Measurements from ENCODE around the gene RNASEH1.

Gene RNASEH1, protein sequence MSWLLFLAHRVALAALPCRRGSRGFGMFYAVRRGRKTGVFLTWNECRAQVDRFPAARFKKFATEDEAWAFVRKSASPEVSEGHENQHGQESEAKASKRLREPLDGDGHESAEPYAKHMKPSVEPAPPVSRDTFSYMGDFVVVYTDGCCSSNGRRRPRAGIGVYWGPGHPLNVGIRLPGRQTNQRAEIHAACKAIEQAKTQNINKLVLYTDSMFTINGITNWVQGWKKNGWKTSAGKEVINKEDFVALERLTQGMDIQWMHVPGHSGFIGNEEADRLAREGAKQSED

DNA sequence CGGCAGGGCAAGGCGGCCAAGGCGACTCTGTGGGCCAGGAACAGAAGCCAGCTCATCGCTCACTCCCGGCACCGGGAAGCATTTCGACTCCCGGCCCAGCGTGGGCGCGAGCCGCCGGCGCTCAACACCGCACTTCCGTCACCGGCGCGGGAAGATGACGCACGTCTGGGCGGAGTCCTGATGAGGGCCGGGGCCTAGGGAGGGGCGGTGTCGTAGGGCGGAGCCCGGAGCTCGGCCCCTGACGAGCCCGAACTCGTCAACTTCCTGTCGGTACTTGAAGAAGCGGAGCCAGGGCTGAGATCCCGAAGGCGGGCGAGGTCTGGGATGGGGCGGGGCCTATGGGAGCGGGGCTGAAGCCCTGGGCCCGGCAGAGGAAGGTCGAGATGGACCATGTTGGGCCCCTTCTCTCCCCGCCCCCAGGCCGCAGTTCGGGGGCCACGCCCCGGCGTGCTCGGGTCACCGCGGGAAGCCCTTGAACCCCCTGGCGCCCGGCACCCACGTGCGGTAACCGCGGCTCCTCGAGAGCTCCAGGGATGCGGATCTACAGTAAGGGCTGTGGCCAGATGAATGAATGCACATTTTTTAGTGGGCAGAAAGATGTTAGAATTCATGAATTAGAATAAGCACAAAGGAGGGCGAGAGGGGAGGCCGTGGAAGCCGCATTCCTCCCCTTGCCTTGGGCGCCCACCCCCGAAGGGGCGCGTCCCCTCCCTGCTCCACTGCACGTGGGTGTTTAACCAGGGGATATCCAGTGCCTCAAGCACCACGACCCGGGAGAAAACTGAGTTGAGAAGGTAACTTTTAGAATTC is at the start of gene RNASEH1:
TSS of gene RNASEH1 (minus strand) at position 129 of the 810 bp plus-strand sequence. CDS start at position 56, 73 bp downstream.
- DNase-seq: peak; percentile 92

GRCh38 chr2:3606370-3607201 is 48.5 kb upstream of the RNASEH1 start:
- no peak for DNase-seq

- DNase-seq: no peak
Observed at GRCh38 chr2:3606028-3606369, 47.9 kb upstream of the RNASEH1 start.

DNA sequence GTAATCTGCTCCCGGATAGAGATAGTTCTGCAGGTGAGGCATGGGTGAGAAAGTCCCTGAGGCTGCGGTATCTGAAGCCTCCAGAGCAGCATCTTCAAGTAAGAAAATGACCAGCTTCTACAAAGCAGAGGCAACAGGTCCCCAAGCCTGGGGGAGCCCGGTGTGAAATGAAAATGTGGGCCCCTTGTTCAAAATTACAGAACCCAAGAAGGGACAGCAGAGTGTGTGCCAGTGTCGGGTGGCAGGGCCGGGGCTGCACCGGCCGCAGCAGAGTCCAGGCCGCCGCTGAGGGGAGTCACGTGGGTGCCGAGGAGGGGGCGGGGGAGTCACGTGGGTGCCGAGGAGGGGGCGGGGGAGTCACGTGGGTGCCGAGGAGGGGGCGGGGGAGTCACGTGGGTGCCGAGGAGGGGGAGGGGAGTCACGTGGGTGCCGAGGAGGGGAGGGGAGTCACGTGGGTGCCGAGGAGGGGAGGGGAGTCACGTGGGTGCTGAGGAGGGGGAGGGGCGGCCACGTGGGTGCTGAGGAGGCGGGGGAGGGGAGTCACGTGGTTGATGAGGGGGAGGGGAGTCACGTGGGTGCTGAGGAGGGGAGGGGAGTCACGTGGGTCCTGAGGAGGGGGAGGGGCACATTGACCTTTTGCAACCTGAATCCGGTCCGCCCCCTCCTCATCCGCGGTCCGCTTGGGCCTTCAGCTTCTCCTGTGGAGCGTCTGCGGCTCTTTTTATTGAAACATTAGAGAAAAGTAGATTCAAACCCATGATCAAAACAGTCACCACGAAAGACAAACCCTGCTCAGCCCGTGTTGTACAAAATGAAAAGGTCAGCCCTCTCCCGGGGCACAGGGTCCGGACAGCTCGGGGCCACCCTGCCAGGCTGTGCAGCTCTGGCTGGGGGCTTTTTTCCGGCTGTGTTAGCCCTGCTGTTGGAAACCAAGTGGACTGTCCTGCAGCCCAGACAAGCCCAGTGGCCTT is 47.1 kb upstream of the RNASEH1 start:
- peak; percentile 96 for DNase-seq

- DNase-seq: no peak
Observed at GRCh38 chr2:3604207-3604877, 46.2 kb upstream of the RNASEH1 start.

DNA sequence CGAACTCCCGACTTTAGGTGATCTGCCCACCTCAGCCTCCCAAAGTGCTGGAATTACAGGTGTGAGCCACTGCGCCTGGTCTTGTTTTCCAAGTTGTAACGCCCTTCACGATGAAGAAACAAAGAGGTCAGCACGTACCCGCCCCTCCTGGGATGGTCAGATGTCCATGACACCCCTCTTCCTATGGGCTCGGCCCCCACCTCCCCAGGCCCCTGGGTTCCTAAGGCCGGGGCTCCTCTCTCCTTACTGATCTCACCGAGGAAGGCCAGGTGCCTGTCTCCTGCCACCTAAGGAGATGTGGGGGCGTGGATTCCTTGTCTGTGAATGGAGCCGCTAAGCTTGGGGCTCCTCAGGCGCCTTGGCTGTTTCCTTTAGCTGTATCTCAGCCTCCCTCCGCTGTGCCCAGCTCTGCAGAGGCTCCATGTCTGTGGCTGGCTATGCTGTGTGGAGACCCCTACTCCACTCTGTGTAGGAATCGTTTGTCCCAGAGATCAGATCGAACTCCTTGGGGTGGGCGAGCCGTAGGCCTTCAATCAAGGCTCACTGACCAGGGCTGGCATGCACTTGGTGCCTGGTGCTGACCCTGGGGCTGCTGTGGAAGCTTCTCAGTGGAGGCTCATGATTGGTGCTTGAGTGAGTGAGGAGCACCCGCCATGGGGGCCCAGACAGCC is 45.5 kb upstream of the RNASEH1 start:
- no peak for DNase-seq

- no peak for DNase-seq
Observed at GRCh38 chr2:3602553-3603339, 44.6 kb upstream of the RNASEH1 start.

DNA sequence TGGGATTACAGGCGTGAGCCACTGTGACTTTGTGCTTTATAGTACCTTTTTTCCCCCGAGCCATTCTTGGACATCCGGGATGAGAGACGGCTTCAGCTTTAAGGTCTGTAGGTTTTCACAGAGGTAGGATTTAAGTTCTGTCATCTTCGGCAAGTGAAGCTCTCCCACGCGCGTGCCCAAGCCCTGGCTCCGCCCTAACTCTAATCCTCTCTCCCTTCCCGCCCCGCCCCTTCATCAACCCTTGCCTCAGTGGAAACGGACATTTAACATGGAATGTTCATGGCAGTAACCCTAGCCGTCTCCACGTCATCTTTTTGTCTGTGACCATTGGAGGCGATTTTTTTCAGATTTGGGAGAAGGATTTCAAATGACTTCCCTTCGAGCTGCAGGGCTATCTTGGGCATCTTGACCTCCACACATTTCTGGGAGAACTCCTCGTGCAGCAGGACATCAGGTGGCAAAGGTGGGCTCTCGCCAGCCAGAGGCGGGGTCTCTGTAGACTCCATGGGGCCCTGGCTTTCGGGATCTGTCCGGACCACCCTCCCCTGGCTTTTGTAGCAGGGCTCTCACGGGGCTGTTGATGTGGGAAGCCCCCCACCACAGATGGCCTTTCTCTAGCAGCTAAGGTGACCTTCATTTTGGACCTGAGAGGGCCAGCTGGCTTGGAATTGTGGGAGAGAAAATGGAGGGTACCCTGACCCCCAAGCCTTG is 43.6 kb upstream of the RNASEH1 start:
- no peak for DNase-seq

GRCh38 chr2:3600256-3600855 is 42.2 kb upstream of the RNASEH1 start:
- DNase-seq: no peak

GRCh38 chr2:3598912-3599854 is 41.0 kb upstream of the RNASEH1 start:
- DNase-seq: no peak

DNA sequence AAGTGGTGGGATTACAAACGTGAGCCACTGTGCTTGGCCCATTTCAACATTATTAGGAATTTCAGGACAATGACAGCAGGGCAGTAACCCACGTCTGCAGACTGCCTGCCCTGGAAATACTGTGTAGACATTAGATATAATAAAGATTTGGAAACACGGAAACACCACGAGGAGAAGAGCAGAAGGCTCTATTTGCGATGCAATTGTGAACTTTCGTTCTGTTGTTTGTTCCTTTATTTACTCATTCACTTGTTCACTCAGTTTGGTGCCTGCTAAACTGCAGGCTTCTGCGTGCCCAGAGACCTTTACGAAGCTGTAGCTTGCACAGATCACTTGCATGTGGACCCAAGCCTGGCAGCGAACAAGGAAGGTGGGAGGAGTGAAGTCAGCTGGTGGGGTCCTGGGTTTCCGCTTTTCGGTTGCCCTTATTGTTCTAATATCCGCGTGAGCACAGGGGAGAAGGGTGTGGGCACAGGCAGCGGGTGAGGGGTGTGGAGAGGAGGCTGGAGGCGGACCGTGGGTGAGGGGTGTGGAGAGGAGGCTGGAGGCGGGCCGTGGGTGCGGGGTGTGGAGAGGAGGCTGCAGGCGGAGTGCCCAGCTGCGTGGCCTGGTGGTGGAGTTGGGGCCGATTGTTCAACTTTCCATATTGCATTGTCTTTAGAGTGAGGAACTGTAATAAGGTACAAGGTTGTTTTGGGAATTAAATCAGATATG is 40.2 kb upstream of the RNASEH1 start:
- no peak for DNase-seq

GRCh38 chr2:3597567-3597966 is 39.4 kb upstream of the RNASEH1 start:
- DNase-seq: no peak

DNA sequence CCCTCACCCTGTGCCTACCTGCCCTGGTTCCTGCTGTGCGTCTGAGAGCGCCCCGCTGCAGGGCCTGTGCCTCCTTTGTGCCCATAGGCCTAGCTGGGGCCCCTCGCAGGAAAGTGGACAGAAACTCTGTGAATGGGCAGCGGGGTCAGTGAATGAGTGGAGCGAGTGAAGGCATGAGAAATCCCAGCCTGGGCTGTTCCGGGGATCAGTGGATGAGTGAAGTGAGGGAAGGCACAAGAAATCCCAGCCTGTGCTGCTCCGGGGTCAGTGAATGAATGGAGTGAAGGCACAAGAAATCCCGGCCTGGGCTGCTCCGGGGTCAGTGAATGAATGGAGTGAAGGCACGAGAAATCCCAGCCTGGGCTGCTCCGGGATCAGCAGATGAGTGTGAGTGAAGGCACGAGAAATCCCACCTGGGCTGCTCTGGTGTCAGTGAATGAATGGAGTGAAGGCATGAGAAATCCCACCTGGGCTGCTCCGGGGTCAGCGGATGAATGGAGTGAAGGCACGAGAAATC is 38.8 kb upstream of the RNASEH1 start:
- DNase-seq: no peak

DNA sequence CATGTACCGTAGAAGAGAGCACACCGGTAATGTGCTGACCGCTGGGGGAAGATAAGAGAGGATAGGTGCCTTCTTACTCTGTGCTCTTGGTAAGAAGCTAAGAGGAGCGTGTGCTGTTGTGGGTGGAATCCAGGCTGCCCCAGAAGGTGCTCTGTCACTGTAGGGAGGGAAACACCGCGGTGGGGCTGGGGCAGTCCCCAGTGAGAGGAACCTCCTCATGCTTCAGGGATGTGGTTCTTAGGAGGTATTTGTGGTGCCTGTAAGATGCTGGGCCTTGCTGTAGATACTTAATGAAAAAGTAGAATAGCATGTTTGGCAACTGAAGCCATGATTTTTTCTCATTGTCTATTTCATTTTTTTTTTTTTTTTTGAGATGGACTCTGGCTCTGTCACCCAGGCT is 37.9 kb upstream of the RNASEH1 start:
- no peak for DNase-seq

GRCh38 chr2:3595404-3595803 is 37.3 kb upstream of the RNASEH1 start:
- DNase-seq: no peak

- no peak for DNase-seq
Observed at GRCh38 chr2:3594493-3595281, 36.6 kb upstream of the RNASEH1 start, which contains the start of gene COLEC11. TSS of gene COLEC11 (plus strand) at chr2:3595112. CDS start at chr2:3604341, 9,229 bp downstream.

All from NCI-H187 treated with DMSO at 0.1 percent for 48 hours (cell line).